Skeletal muscle cell (primary cell): Measurements from ENCODE around the gene CCL16.
"Not testable (repeated sequence)": the region's sequence is repeated elsewhere in the genome, so short reads cannot be mapped to it uniquely, and the experiment has no call there.

ENCODE experiments used
- DNase-seq: peaks from one replicate; pipeline ENCODE4 v3.0.0-alpha.2; 2010; ENCODE audit warnings: low read depth
- H3K4me3 ChIP-seq: 2 replicates; pipeline ENCODE4 v1.5.1; 2011; ENCODE audit warnings: low read depth, mild to moderate bottlenecking, control low read depth, low read length, moderate library complexity

The CCL16 gene

GRCh38 chr17:35981246-35981645 lies at the start of gene CCL16:
Gene CCL16, minus strand, starts transcription at chr17:35981497. Its CDS starts 77 bp downstream, at chr17:35981420.
- DNase-seq = no peak
- no peak within 1 kb of the TSS for H3K4me3 ChIP-seq

GRCh38 chr17:36030956-36031355 lies 49.7 kb upstream of the CCL16 start:
- H3K4me3 ChIP-seq = no peak overlapping the region
- no peak for DNase-seq

- no peak for DNase-seq
- H3K4me3 ChIP-seq = no peak overlapping the region
Measured at GRCh38 chr17:36027761-36028160, 46.5 kb upstream of the CCL16 start.

GRCh38 chr17:36024106-36024869 lies 43.0 kb upstream of the CCL16 start:
- H3K4me3 ChIP-seq = no peak overlapping the region

GRCh38 chr17:36019423-36019822 lies 38.1 kb upstream of the CCL16 start:
- no peak for DNase-seq

More at GRCh38 chr17:36024106-36024869, 43.0 kb upstream of the CCL16 start:
- DNase-seq = no peak

GRCh38 chr17:36017799-36018198 lies 36.5 kb upstream of the CCL16 start, which contains the start of gene CCL23:
Gene CCL23, minus strand, starts transcription at chr17:36017972. Its CDS starts 75 bp downstream, at chr17:36017897.
- DNase-seq = no peak
- no peak within 1 kb of the TSS for H3K4me3 ChIP-seq

More at GRCh38 chr17:36019423-36019822, 38.1 kb upstream of the CCL16 start:
- no peak overlapping the region for H3K4me3 ChIP-seq

GRCh38 chr17:36016555-36016954 lies 35.3 kb upstream of the CCL16 start:
- H3K4me3 ChIP-seq = no peak overlapping the region
- no peak for DNase-seq

- not testable (repeated sequence) for H3K4me3 ChIP-seq, DNase-seq
Measured at GRCh38 chr17:36015895-36016294, 34.6 kb upstream of the CCL16 start.

- no peak for DNase-seq
- H3K4me3 ChIP-seq = no peak overlapping the region
Measured at GRCh38 chr17:36014946-36015345, 33.6 kb upstream of the CCL16 start.

- no peak for DNase-seq
- H3K4me3 ChIP-seq = no peak overlapping the region
Measured at GRCh38 chr17:36011201-36011600, 29.9 kb upstream of the CCL16 start.

- H3K4me3 ChIP-seq = no peak overlapping the region
- no peak for DNase-seq
Measured at GRCh38 chr17:36008998-36009665, 27.8 kb upstream of the CCL16 start.

GRCh38 chr17:36004594-36005108 lies 23.4 kb upstream of the CCL16 start:
- H3K4me3 ChIP-seq = no peak overlapping the region
- DNase-seq = no peak

GRCh38 chr17:36002631-36003030 lies 21.3 kb upstream of the CCL16 start:
- DNase-seq = no peak
- no peak overlapping the region for H3K4me3 ChIP-seq

- no peak overlapping the region for H3K4me3 ChIP-seq
- no peak for DNase-seq
Measured at GRCh38 chr17:36001862-36002603, 20.7 kb upstream of the CCL16 start.

- DNase-seq = no peak
- H3K4me3 ChIP-seq = no peak within 1 kb of the TSS
Measured at GRCh38 chr17:36001110-36001771, 19.9 kb upstream of the CCL16 start, which contains the start of gene CCL15. Gene CCL15, minus strand, starts transcription at chr17:36001553. Its CDS starts 61 bp downstream, at chr17:36001492.

GRCh38 chr17:36000732-36001109 lies 19.4 kb upstream of the CCL16 start:
- no peak for DNase-seq
- no peak overlapping the region for H3K4me3 ChIP-seq

GRCh38 chr17:35998756-35999155 lies 17.5 kb upstream of the CCL16 start:
- no peak overlapping the region for H3K4me3 ChIP-seq
- DNase-seq = no peak

- no peak overlapping the region for H3K4me3 ChIP-seq
- no peak for DNase-seq
Measured at GRCh38 chr17:35998018-35998545, 16.8 kb upstream of the CCL16 start.

GRCh38 chr17:35995346-35995745 lies 14.0 kb upstream of the CCL16 start:
- not testable (repeated sequence) for H3K4me3 ChIP-seq, DNase-seq
